Adipocyte (in vitro differentiated cells): ENCODE results near the gene RNASE3.
"Not testable (repeated sequence)": the region's sequence is repeated elsewhere in the genome, so short reads cannot be mapped to it uniquely, and the experiment has no call there.

Source experiments
- DNase-seq: peaks from one replicate; pipeline ENCODE4 v3.0.0-alpha.2; 2015; ENCODE audit warnings: low read depth
- H3K27me3 ChIP-seq: replicated peaks from 2 replicates; pipeline ENCODE4 v1.7.0; 2013; ENCODE audit warnings: mild to moderate bottlenecking, low read length, moderate library complexity; ENCODE audit not compliant: control insufficient read depth, insufficient read depth
- H3K36me3 ChIP-seq: 2 replicates; pipeline ENCODE4 v1.7.0; 2013; ENCODE audit warnings: low read length, mild to moderate bottlenecking, moderate library complexity; ENCODE audit not compliant: control insufficient read depth, insufficient read depth, severe bottlenecking
- H3K4me1 ChIP-seq: 2 replicates; pipeline ENCODE4 v1.7.0; 2013; ENCODE audit warnings: mild to moderate bottlenecking, low read length, moderate library complexity; ENCODE audit not compliant: control insufficient read depth, insufficient read depth
- H3K4me3 ChIP-seq: 2 replicates; pipeline ENCODE4 v1.7.0; 2013; ENCODE audit warnings: mild to moderate bottlenecking, low read length, moderate library complexity
- H3K9ac ChIP-seq: 2 replicates; pipeline ENCODE4 v1.7.0; 2013; ENCODE audit warnings: mild to moderate bottlenecking, low read length, moderate library complexity
- H3K9me3 ChIP-seq: 2 replicates; pipeline ENCODE4 v1.7.0; 2013; ENCODE audit warnings: mild to moderate bottlenecking, low read length, moderate library complexity; ENCODE audit not compliant: control insufficient read depth

Gene RNASE3

DNA sequence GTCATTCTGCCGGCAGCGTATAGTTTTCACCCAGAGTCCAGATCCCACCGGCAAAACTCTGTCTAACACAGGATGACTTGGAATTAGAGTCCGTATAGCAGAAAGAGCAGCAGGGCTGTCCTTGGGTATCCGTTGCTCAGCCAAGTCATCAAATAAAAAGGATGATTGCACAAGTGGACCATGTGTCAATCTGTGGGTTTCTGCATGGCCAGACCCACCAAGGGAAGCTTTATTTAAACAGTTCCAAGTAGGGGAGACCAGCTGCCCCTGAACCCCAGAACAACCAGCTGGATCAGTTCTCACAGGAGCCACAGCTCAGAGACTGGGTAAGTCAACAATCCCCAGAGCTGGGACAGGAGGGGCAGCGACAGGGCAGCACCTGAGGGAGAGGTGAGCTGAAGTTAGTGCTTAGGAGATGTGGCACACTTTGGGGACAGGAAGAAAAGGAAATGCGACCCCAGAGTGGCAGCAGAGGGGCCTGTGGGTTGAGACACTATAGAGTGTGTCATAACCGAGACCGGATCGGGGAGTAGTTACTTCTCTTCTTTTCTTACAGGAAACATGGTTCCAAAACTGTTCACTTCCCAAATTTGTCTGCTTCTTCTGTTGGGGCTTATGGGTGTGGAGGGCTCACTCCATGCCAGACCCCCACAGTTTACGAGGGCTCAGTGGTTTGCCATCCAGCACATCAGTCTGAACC is at the start of gene RNASE3:
RNASE3 (plus strand) TSS at position 260 of the 700 bp plus-strand sequence; CDS start at position 562, 302 bp downstream.
- DNase-seq, H3K36me3 ChIP-seq, H3K4me3 ChIP-seq, H3K4me1 ChIP-seq, H3K9ac ChIP-seq, H3K9me3 ChIP-seq: not testable (repeated sequence)
- H3K27me3 ChIP-seq: peaks cover 13% of the 10 kb centered on the region

DNA sequence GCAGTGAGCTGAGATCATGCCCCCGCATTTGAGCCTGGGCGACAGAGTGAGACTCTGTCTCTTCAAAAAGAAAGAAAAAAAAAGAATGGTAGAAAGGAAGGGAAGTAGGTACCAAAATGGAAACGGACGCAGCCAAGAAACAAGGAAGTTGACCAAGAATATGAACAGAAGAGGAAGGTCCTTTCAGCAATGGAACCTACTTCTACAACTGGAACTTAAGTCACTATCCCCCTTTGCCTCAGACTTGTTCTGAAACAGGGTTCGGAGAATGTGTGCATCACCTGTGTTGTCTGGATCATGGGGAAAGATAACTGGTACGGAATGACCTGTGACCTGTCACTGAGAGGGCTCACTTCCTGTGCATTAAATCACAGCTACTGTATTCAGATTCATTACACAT is 44.6 kb upstream of the RNASE3 start:
- Histone ChIP-seq H3K27me3 (no peaks in the 10 kb centered on the region), H3K36me3 (no peaks in the 10 kb centered on the region), H3K9ac (no peak overlapping the region), H3K4me3 (no peak overlapping the region), H3K4me1 (peaks cover 7% of the 10 kb centered on the region), H3K9me3 (no peaks in the 10 kb centered on the region)
- no peak for DNase-seq

DNA sequence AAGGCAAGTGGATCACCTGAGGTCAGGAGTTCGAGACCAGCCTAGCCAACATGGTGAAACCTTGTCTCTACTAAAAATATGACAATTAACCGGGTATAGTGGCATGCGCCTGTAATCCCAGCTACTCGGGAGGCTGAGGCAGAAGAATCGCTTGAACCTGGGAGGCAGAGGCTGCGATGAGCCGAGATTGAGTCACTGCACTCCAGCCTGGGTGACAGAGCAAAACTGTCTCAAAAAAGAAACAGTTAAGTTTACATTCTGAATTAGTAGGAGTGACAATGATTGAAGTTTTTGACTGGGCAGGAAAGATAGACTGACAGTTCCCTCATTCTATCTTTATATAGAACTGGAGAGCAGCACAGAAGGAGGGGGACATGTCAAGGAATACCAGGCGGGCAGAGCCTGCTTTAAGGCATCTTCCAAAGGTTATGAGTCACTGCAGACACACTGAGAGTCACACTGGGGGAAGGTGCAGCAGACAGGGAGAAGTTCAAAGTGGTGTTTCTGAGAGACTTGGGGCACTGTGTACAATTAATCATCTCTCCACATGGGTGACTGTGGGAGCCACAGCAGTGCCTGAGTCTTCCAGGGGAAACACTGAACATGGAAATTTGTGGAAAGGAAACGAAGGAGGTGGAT is 42.8 kb upstream of the RNASE3 start:
- peaks cover 5% of the 10 kb centered on the region for H3K27me3 ChIP-seq
- H3K9me3 ChIP-seq: no peaks in the 10 kb centered on the region
- H3K9ac ChIP-seq: no peak overlapping the region
- no peaks in the 10 kb centered on the region for H3K36me3 ChIP-seq
- peaks cover 7% of the 10 kb centered on the region for H3K4me1 ChIP-seq
- no peak for DNase-seq
- H3K4me3 ChIP-seq: no peak overlapping the region

DNA sequence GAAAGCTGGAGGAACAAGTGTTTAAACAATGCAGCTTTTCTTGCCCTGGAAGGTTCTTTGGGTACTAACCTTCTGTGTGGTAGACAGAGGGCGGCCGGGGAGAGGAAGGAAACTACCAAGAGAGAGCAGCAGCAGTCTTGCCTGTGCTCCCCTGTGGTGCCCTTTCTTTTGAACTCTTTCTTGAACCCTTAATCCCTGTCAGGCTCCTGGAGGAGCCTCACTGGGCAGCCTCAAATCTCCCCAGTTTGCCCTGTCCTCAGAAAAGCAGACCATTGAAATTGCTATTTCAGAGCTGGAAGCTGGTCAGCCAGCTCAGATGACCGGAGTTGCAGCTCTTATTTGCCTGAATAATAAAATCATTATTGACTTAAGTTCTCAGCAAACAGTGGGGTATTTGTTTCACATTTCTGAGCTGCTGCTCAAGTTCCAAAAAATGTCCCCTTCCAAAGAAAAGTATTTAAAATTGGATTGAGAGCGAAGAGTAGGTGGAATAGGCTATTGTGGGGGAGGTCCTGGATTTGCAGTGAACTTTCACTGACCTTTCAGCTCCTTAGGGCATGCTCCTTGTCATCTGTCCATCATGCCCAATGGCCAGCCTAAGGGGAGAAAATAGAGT is 42.1 kb upstream of the RNASE3 start:
- H3K36me3 ChIP-seq: no peaks in the 10 kb centered on the region
- peaks cover 5% of the 10 kb centered on the region for H3K27me3 ChIP-seq
- DNase-seq: no peak
- no peaks in the 10 kb centered on the region for H3K9me3 ChIP-seq
- no peak overlapping the region for H3K4me3 ChIP-seq
- peaks cover 7% of the 10 kb centered on the region for H3K4me1 ChIP-seq
- H3K9ac ChIP-seq: no peak overlapping the region

DNA sequence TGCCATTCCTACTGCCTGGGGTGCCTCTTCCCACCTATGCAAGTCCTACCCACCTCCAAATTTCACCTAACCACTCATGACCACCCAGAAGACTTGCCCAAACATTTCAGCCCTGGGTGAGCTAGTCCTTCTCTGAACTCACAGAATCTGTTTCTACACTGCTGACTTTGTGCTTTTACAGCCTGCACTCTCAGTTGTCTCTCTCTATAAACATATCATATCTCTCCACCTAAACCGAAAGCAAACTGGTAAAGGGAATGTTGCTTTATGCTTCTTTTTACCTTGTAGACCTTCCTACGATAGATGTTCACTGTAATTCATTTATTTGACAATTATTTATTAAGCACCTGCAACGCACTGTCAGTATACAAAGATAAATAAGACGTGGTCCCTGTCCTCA is 38.1 kb upstream of the RNASE3 start:
- DNase-seq: no peak
- Histone ChIP-seq H3K9ac (no peak overlapping the region), H3K36me3 (no peaks in the 10 kb centered on the region), H3K4me1 (peaks cover 7% of the 10 kb centered on the region), H3K9me3 (no peaks in the 10 kb centered on the region), H3K27me3 (peaks cover 12% of the 10 kb centered on the region), H3K4me3 (no peak overlapping the region)

DNA sequence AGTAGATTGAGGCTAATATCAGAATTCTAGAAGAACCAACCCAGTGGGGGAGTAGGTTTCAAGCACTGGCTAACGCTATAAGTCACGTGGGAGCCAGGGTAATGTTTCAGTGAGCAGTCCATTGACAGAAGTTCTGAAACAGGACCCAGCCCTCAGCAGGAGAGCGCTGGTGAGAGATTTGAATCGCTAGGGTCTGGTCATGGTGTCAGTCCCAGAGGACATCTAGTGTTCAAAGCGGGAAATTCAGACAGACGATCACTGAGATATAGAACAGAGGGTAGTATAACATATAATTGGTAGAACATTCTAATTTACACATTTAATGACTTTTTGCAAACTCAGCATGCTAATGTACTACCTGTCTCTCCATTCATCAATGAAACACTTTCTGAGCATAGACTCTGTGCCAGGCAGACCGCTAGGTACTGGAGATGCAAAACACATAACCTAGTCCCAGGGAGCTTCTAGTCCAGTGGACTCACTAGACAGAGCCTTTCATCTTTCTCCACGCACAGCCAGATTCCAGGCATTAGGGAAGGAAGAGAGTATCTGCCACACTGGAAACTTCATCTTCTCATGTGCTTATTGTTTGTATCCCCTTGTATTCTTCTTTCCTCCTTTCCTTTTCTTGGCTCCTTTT is 35.4 kb upstream of the RNASE3 start:
- peak; percentile 63 for DNase-seq
- Histone ChIP-seq H3K9me3 (no peaks in the 10 kb centered on the region), H3K27me3 (peaks cover 26% of the 10 kb centered on the region), H3K4me1 (no peaks in the 10 kb centered on the region), H3K9ac (no peak overlapping the region), H3K36me3 (no peaks in the 10 kb centered on the region), H3K4me3 (no peak overlapping the region)

DNA sequence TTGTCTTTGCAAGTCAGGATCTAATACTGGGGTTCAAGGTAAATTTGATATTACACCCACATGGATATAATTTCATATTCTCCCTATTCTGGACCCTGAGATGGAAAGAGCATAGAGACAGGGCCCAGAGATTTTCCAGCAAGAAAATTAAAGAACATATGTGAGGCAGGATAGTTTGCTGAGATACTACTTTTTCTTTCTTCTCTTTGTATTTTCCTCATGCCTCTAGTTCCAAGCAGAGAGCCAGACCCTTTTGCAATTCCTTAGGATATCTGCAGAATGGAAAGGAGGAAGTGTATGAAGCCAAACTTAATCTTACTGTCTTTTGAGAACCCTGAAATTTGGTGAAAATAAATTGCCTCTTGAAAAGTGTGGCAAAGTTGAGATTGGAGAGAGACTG is 34.0 kb upstream of the RNASE3 start:
- no peak overlapping the region for H3K9ac ChIP-seq
- no peak for DNase-seq
- no peaks in the 10 kb centered on the region for H3K36me3 ChIP-seq
- no peaks in the 10 kb centered on the region for H3K9me3 ChIP-seq
- H3K4me1 ChIP-seq: no peaks in the 10 kb centered on the region
- H3K4me3 ChIP-seq: no peak overlapping the region
- peaks cover 22% of the 10 kb centered on the region for H3K27me3 ChIP-seq

DNA sequence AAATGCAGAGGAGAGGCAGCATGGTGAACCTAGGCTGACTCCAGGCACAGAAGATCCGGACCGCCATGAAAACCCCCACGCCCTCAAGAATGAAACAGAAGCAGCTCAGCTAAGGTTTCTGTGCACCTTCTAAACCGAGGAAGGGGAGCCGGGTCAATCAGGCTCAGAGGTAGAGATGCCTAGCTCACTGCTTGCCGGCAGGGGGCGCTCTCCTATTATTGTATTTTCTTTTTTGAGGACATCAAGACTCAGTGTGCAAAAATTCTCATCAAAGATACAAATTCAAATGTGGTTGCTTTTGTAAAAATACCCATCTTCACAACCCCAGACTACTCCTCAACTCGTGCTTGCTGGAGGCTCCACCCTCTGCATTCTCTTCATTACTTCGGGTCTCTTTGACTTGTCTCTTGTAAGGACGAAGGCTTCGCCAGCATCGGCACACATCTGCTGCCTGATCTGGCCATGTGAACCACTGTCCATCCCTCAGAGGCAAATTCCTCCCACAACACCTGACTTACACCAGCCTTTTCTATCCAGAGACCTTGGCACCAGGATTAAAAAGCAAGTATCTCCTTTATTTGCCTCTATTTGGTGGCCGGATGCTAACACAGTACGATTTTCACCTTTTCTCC is 33.4 kb upstream of the RNASE3 start:
- no peaks in the 10 kb centered on the region for H3K4me1 ChIP-seq
- peak; percentile 83 for DNase-seq
- H3K27me3 ChIP-seq: peaks cover 21% of the 10 kb centered on the region
- no peaks in the 10 kb centered on the region for H3K9me3 ChIP-seq
- H3K4me3 ChIP-seq: no peak overlapping the region
- H3K9ac ChIP-seq: peak overlapping the region; percentile 27
- H3K36me3 ChIP-seq: no peaks in the 10 kb centered on the region

DNA sequence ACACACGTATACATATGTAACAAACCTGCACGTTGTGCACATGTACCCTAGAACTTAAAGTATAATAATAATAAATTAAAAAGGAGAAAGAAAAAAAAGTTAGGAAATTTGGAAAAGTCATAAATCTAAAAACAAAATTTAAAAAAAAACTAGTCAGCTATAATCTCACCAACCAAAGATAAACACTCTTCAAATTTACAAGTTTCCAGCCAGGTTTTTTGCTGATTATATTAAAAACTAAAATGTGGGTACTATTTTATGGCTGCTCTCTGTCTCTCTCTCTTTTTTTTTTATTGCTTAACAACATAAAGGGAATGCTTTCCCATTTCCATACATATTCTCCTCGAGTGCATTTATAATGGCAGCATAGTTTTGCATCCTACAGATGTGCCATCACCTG is 25.0 kb upstream of the RNASE3 start:
- no peak overlapping the region for H3K9ac ChIP-seq
- no peak for DNase-seq
- H3K4me3 ChIP-seq: no peak overlapping the region
- H3K9me3 ChIP-seq: no peaks in the 10 kb centered on the region
- peaks cover 25% of the 10 kb centered on the region for H3K27me3 ChIP-seq
- no peaks in the 10 kb centered on the region for H3K4me1 ChIP-seq
- no peaks in the 10 kb centered on the region for H3K36me3 ChIP-seq

DNA sequence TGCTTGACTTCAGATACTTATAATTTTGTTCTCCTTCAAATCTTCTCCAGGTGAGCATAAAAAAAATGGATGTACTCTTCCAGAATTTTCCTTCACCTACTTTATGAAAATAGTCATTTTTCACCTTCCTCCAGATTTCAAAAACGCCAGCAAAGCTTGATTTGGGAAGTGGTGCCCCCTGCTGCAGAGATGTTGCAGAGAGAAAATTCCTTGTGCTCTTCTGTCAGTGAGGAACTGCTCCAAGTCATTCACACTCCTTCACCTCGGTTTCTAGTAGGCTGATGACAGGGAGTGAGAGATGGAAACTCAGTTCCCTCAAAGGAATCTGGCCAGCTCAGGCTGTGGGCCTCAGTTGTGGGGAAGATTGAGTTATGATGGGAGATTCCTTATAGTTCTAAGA is 24.2 kb upstream of the RNASE3 start:
- Histone ChIP-seq H3K9ac (no peak overlapping the region), H3K4me1 (no peaks in the 10 kb centered on the region), H3K27me3 (peaks cover 27% of the 10 kb centered on the region), H3K4me3 (no peak overlapping the region), H3K36me3 (no peaks in the 10 kb centered on the region), H3K9me3 (no peaks in the 10 kb centered on the region)
- DNase-seq: peak; percentile 2
